Gastrocnemius medialis (tissue), 4 donors: ENCODE results near the gene NLRC4.

Source experiments
- CTCF ChIP-seq, 5 experiments: fragments of 450-650 bp in 3 of 5; fragments of 200-600 bp in 2 of 5; sonication (generic) in 2 of 5; IDR thresholded peaks in 4 of 5; conservative IDR thresholded peaks in 1 of 5; 1 replicate in 4 of 5; 2 replicates in 1 of 5; pipeline ENCODE4 v1.5.1; 2016 to 2019; ENCODE audit warnings: antibody characterized with exemption in 5 of 5, mild to moderate bottlenecking in 3 of 5, moderate library complexity in 3 of 5
- POLR2A ChIP-seq, 2 donors: fragments of 450-650 bp; IDR thresholded peaks; one replicate each; pipeline ENCODE4 v1.6.1; 2017; ENCODE audit warnings: antibody characterized with exemption in 2 of 2, mild to moderate bottlenecking in 2 of 2, moderate library complexity in 2 of 2

GRCh38 chr2:32222966-32223365 is 41.7 kb downstream of the NLRC4 start:
- no peak for TF ChIP-seq POLR2A (IDR thresholded peaks at IDR 0.05)
- TF ChIP-seq CTCF (IDR thresholded peaks at IDR 0.05 in 4 of 5, conservative IDR thresholded peaks at IDR 0.05 in 1 of 5): no peak
